Adrenal gland (tissue), 5 donors: ENCODE data around the gene CEP164.

Experiments
- POLR2A ChIP-seq, 2 donors: fragments of 450-650 bp; IDR thresholded peaks; one replicate each; pipeline ENCODE4 v1.6.1; 2017; ENCODE audit warnings: antibody characterized with exemption in 2 of 2, mild to moderate bottlenecking in 2 of 2, moderate library complexity in 1 of 2
- TF ChIP-seq, protein P1 (sequence below), 6 experiments: fragments of 450-650 bp in 4 of 6; fragments of 200-600 bp in 2 of 6; sonication (generic) in 1 of 6; IDR thresholded peaks; 1 replicate in 5 of 6; 2 replicates in 1 of 6; pipeline versions ENCODE4 v1.5.1 to v1.8.0; 2016 to 2021; ENCODE audit warnings: antibody characterized with exemption in 6 of 6, mild to moderate bottlenecking in 2 of 6, moderate library complexity in 1 of 6
- donor health status: DM: no; HTN: no; CAD: no.

GRCh38 chr11:117408356-117408755 is 80.7 kb downstream of the CEP164 start:
- TF ChIP-seq, protein P1, sequence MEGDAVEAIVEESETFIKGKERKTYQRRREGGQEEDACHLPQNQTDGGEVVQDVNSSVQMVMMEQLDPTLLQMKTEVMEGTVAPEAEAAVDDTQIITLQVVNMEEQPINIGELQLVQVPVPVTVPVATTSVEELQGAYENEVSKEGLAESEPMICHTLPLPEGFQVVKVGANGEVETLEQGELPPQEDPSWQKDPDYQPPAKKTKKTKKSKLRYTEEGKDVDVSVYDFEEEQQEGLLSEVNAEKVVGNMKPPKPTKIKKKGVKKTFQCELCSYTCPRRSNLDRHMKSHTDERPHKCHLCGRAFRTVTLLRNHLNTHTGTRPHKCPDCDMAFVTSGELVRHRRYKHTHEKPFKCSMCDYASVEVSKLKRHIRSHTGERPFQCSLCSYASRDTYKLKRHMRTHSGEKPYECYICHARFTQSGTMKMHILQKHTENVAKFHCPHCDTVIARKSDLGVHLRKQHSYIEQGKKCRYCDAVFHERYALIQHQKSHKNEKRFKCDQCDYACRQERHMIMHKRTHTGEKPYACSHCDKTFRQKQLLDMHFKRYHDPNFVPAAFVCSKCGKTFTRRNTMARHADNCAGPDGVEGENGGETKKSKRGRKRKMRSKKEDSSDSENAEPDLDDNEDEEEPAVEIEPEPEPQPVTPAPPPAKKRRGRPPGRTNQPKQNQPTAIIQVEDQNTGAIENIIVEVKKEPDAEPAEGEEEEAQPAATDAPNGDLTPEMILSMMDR (IDR thresholded peaks at IDR 0.05) = no peak
- TF ChIP-seq POLR2A (IDR thresholded peaks at IDR 0.05) = no peak
